RWPE1 (cell line): Measurements from ENCODE around the gene TAOK2.

Source experiments
- CTCF ChIA-PET: fragments of 350-600 bp; sonication (Branson Sonifier 250); formaldehyde crosslinking; extraction: SDS; loops from one replicate; lab custom pipeline; 2021; lab: Yijun Ruan, JAX
- POLR2A ChIA-PET: fragments of 400-600 bp; formaldehyde crosslinking; extraction: SDS; loops from one replicate; lab custom pipeline; 2020; ENCODE audit warnings: antibody characterized with exemption; ENCODE audit not compliant: low non-redundant PET; lab: Yijun Ruan, JAX
- DNase-seq: peaks from one replicate; pipeline ENCODE4 v3.0.0; 2012; ENCODE audit warnings: low spot score
- H3K27ac ChIP-seq: fragments of 450-650 bp; 2 replicates; pipeline ENCODE4 v1.5.1; 2017
- TF ChIP-seq, protein P1 (sequence below): fragments of 450-650 bp; conservative IDR thresholded peaks from 2 replicates; pipeline ENCODE4 v1.5.1; 2017; ENCODE audit warnings: low read depth, mild to moderate bottlenecking

The TAOK2 gene

DNA sequence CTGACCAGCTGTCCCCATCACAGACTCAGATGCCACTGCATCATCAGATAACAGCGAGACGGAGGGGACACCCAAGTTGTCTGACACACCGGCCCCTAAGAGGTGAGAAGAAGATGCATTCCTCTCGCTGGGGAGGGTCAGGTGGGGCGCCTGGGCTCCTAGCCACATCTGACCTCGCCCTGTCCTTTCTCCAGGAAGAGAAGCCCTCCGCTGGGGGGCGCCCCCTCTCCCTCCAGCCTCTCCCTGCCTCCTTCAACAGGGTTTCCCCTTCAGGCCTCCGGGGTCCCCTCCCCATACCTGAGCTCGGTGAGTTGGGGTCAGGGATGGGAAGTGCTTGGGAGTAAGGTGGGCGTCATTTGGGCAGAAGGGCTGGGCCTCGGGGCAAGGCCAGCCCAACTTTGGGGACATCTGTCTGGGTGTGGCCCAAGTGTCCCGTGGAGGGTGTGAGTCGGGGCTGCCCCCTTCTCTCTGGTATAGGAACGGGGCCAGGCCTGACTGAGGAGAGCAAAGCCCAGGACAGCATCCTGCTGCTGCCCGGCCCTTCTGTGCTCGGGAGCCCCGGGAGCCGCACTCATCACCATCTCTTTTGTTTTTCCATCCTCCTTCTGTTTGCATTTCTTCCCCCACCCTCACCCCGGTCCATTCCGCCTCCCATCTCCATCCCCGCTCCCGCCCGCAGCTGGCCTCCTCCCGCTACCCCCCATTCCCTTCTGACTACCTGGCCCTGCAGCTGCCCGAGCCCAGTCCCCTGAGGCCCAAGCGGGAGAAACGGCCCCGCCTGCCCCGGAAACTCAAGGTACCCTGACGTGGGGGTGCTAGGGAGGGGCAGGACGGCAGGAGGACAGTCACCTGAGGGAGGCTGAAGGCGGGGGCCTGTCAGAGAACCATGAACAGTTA lies 27.3 kb downstream of the TAOK2 start:
- H3K27ac ChIP-seq, result peak overlapping the region; percentile 59
- DNase-seq, result no peak
- POLR2A ChIA-PET, result no interaction called here
- CTCF ChIA-PET, result interaction anchor here (0.7 kb wide), 1 partner anchor 89 kb away, joined by 4 read pairs; no protein-coding TSS in a partner anchor
- TF ChIP-seq, protein P1, sequence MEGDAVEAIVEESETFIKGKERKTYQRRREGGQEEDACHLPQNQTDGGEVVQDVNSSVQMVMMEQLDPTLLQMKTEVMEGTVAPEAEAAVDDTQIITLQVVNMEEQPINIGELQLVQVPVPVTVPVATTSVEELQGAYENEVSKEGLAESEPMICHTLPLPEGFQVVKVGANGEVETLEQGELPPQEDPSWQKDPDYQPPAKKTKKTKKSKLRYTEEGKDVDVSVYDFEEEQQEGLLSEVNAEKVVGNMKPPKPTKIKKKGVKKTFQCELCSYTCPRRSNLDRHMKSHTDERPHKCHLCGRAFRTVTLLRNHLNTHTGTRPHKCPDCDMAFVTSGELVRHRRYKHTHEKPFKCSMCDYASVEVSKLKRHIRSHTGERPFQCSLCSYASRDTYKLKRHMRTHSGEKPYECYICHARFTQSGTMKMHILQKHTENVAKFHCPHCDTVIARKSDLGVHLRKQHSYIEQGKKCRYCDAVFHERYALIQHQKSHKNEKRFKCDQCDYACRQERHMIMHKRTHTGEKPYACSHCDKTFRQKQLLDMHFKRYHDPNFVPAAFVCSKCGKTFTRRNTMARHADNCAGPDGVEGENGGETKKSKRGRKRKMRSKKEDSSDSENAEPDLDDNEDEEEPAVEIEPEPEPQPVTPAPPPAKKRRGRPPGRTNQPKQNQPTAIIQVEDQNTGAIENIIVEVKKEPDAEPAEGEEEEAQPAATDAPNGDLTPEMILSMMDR, result no peak

DNA sequence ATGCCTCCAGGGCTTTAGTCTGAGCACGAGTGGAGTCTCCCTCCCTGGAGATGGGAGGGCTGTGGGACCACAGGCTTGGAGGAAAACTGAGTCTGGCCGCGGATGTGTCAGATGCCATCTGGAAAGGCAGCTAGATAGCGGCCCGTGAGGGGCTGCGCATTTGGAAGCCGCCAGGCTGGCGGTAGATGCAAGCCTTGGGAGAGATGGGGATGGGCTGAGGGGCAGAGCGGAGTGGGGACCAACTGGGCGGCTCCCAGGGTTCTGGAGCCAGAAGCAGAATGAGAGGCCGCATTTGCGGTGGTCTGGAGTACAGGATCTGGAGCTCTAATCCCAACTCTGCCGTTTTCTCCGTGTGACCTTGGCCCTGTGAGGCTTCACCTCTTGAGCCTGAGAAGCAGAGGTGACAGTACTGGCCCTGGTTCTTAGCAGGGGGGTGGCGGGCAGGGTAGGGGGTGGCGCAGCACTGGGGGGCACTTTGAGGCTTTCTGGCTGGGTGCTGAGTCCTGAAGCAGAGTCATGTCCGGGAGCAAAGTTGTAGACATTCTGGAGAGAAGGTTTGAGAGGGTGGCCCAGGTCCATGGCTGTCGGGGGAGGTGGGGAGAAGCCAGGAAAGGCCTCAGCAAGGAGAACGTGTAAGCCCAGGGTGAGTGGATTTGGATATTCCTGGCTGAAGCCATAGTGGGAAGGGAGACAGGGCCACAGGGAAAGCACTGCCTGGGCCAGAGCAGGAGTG lies 29.1 kb downstream of the TAOK2 start:
- peak overlapping the region; percentile 59 for H3K27ac ChIP-seq
- ChIA-PET POLR2A (interaction anchor here (0.5 to 0.6 kb wide), 2 partner anchors 9 to 102 kb away, joined by 3 read pairs; no protein-coding TSS in a partner anchor), CTCF (no interaction called here)
- TF ChIP-seq, protein P1, result no peak
- no peak for DNase-seq

GRCh38 chr16:30003670-30004423 lies 30.2 kb downstream of the TAOK2 start:
- H3K27ac ChIP-seq, result peak overlapping the region; percentile 59
- CTCF ChIA-PET, result no interaction called here
- TF ChIP-seq, protein P1, result no peak
- no peak for DNase-seq
- POLR2A ChIA-PET, result no interaction called here

GRCh38 chr16:30004424-30004776 lies 30.7 kb downstream of the TAOK2 start:
- ChIA-PET CTCF (interaction anchor here (1.5 kb wide), 1 partner anchor 19 kb away, joined by 3 read pairs; the partner anchor contains the start of gene C16orf92), POLR2A (no interaction called here)
- DNase-seq, result no peak
- peak overlapping the region; percentile 59 for H3K27ac ChIP-seq
- TF ChIP-seq, protein P1, result no peak

GRCh38 chr16:30004811-30005242 lies 31.2 kb downstream of the TAOK2 start:
- DNase-seq, result no peak
- POLR2A ChIA-PET, result no interaction called here
- CTCF ChIA-PET, result interaction anchor here (1.5 to 1.7 kb wide), 2 partner anchors 13 to 18 kb away, joined by 3 to 17 read pairs; partner anchors contain the start of gene C16orf92
- peak overlapping the region; percentile 59 for H3K27ac ChIP-seq
- TF ChIP-seq, protein P1, result no peak
